DOHH2 (cell line): ENCODE measurements around the gene MBD5.

ENCODE experiments used
- H3F3A ChIP-seq: fragments of 200-600 bp; sonication (generic), shearing (Covaris generic); 2 replicates; pipeline ENCODE4 v1.6.0; 2016; ENCODE audit warnings: antibody characterized with exemption, mild to moderate bottlenecking; ENCODE audit not compliant: control insufficient read depth, insufficient read depth
- H3K27ac ChIP-seq: fragments of 200-600 bp; sonication (generic); 2 replicates; pipeline ENCODE4 v1.5.1; 2014; ENCODE audit warnings: low read depth, mild to moderate bottlenecking, low read length, moderate library complexity
- H3K27me3 ChIP-seq: fragments of 200-600 bp; sonication (generic); 2 replicates; pipeline ENCODE4 v1.6.1; 2014; ENCODE audit warnings: mild to moderate bottlenecking, low read length, mixed read lengths; ENCODE audit not compliant: control insufficient read depth
- H3K36me3 ChIP-seq: fragments of 200-600 bp; sonication (generic); 2 replicates; pipeline ENCODE4 v1.6.1; 2014; ENCODE audit warnings: mild to moderate bottlenecking, low read length, moderate library complexity, mixed read lengths; ENCODE audit not compliant: control insufficient read depth
- H3K4me1 ChIP-seq: fragments of 200-600 bp; sonication (generic); 2 replicates; pipeline ENCODE4 v1.6.1; 2014; ENCODE audit warnings: mild to moderate bottlenecking, low read length, mixed read lengths; ENCODE audit not compliant: control insufficient read depth
- H3K4me2 ChIP-seq: fragments of 200-600 bp; sonication (generic); 2 replicates; pipeline ENCODE4 v1.6.0; 2014; ENCODE audit warnings: mild to moderate bottlenecking, low read length, moderate library complexity
- H3K4me3 ChIP-seq: fragments of 200-600 bp; sonication (generic); 2 replicates; pipeline ENCODE4 v1.5.1; 2014; ENCODE audit warnings: mild to moderate bottlenecking, low read length, mixed read lengths
- H3K79me2 ChIP-seq: fragments of 200-600 bp; sonication (generic); 2 replicates; pipeline ENCODE4 v1.6.1; 2014; ENCODE audit warnings: mild to moderate bottlenecking, low read length, mixed read lengths; ENCODE audit not compliant: control insufficient read depth
- H3K9me2 ChIP-seq: fragments of 200-600 bp; sonication (generic); replicated peaks from 2 replicates; pipeline ENCODE4 v1.6.1; 2014; ENCODE audit warnings: mild to moderate bottlenecking, low read length, mixed read lengths; ENCODE audit not compliant: control insufficient read depth
- H3K9me3 ChIP-seq: fragments of 200-600 bp; sonication (generic); 2 replicates; pipeline ENCODE4 v1.6.1; 2014; ENCODE audit warnings: antibody characterized with exemption, low read length, mixed read lengths; ENCODE audit not compliant: control insufficient read depth, insufficient read depth
- H4K20me1 ChIP-seq: fragments of 200-600 bp; sonication (generic); 2 replicates; pipeline ENCODE4 v1.6.0; 2014; ENCODE audit warnings: low read depth, mild to moderate bottlenecking, antibody characterized with exemption, low read length, moderate library complexity; ENCODE audit not compliant: control insufficient read depth, insufficient read depth
- EZH2phosphoT487 ChIP-seq: fragments of 200-600 bp; sonication (generic); IDR thresholded peaks from 2 replicates; pipeline ENCODE4 v1.6.1; 2017; ENCODE audit warnings: borderline replicate concordance, mild to moderate bottlenecking, antibody characterized with exemption, low read length, moderate library complexity, mixed read lengths
- TF ChIP-seq, protein P1 (sequence below): fragments of 200-600 bp; sonication (generic); IDR thresholded peaks from one replicate; pipeline ENCODE4 v1.5.1; 2014; ENCODE audit warnings: antibody characterized with exemption, mild to moderate bottlenecking, low read depth, low read length; ENCODE audit not compliant: poor library complexity, severe bottlenecking

The MBD5 gene

DNA sequence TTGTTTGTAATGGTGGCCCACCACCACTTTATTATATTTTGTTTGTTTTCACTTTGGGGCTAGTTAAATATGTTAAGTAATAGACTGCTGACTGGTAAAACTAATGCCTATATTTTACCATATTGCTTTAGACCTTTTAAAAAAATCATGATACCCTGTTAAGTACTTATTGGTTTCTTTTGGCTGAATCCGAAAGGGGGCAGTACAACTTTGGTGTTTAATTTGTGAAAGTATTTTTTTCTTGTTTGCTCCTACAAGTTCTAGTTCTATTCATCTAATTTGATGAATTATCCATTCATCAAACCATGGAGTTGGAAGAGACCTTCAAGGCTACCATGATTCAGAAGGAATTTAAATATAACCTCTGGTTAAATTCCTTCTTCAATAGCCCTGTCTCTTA lies 147.0 kb downstream of the MBD5 start:
- no peak overlapping the region for H3K4me2 ChIP-seq
- TF ChIP-seq, protein P1, sequence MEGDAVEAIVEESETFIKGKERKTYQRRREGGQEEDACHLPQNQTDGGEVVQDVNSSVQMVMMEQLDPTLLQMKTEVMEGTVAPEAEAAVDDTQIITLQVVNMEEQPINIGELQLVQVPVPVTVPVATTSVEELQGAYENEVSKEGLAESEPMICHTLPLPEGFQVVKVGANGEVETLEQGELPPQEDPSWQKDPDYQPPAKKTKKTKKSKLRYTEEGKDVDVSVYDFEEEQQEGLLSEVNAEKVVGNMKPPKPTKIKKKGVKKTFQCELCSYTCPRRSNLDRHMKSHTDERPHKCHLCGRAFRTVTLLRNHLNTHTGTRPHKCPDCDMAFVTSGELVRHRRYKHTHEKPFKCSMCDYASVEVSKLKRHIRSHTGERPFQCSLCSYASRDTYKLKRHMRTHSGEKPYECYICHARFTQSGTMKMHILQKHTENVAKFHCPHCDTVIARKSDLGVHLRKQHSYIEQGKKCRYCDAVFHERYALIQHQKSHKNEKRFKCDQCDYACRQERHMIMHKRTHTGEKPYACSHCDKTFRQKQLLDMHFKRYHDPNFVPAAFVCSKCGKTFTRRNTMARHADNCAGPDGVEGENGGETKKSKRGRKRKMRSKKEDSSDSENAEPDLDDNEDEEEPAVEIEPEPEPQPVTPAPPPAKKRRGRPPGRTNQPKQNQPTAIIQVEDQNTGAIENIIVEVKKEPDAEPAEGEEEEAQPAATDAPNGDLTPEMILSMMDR = no peak
- no peak for TF ChIP-seq EZH2phosphoT487
- H3K4me3 ChIP-seq = no peak overlapping the region
- H3K9me3 ChIP-seq = no peaks in the 10 kb centered on the region
- no peaks in the 10 kb centered on the region for H3K9me2 ChIP-seq
- H3K79me2 ChIP-seq = no peaks in the 10 kb centered on the region
- no peak overlapping the region for H3K27ac ChIP-seq
- H3F3A ChIP-seq = no peaks in the 10 kb centered on the region
- no peaks in the 10 kb centered on the region for H3K4me1 ChIP-seq
- H3K27me3 ChIP-seq = no peaks in the 10 kb centered on the region
- no peaks in the 10 kb centered on the region for H4K20me1 ChIP-seq
- H3K36me3 ChIP-seq = no peaks in the 10 kb centered on the region

DNA sequence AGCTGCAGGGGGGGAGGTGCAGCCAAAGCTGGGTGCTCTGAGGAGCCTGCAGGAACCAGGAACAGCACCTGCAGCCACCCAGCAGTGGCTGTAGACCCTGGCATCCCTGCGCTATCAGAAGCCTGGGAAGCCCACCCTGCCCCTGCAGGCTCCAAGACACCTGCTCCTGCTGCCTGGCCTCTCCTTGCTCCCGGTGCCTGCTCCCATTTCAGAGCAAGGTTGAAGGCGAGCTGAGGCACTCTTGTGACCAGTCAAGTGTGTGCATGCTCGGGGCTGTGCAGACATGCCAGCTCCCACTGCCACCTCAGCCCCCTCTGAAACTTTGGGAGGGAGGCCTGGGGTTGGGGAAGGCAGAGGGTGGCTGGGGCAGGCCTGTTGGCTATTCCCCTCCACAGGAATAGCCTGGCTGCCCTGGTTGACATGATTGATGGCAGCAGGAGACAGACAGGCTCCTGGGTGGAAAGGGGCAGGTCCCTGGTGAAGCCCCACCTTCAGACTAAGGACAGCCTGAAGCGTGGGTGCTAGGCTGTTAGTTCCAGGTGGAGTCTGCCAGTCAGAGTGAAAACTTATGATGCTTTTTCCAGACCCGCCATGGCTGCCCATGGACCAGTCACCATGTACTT lies 151.4 kb downstream of the MBD5 start:
- Histone ChIP-seq H3K27ac (no peak overlapping the region), H3K4me3 (no peak overlapping the region), H3K4me1 (no peaks in the 10 kb centered on the region), H4K20me1 (no peaks in the 10 kb centered on the region), H3K36me3 (no peaks in the 10 kb centered on the region), H3K27me3 (no peaks in the 10 kb centered on the region), H3F3A (no peaks in the 10 kb centered on the region), H3K9me2 (no peaks in the 10 kb centered on the region), H3K4me2 (no peak overlapping the region), H3K79me2 (no peaks in the 10 kb centered on the region), H3K9me3 (no peaks in the 10 kb centered on the region)
- TF ChIP-seq EZH2phosphoT487 = no peak
- TF ChIP-seq, protein P1 = no peak

DNA sequence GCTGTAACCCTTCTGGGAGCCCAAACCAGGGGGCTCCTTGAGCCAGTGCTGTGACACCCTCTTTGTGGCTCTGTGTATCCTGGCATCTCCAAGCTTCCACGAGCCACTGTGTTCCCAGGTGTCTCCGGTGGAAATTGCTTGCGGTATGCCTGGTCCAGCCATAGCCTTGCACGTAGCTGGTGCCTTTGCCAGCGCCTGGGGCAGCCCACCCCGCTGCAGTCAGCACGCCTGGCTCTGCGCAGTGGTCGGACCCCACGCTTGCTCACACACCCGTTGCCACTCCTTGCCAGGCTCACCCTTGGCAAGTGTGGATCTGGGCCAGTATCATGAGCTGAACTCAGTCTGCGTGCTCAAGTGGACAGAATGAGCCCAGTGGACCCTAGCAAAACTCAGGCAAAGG lies 152.3 kb downstream of the MBD5 start:
- no peak for TF ChIP-seq EZH2phosphoT487
- TF ChIP-seq, protein P1 = no peak
- no peaks in the 10 kb centered on the region for H4K20me1 ChIP-seq
- H3K79me2 ChIP-seq = no peaks in the 10 kb centered on the region
- H3K9me3 ChIP-seq = no peaks in the 10 kb centered on the region
- no peak overlapping the region for H3K4me3 ChIP-seq
- H3K4me1 ChIP-seq = no peaks in the 10 kb centered on the region
- no peak overlapping the region for H3K27ac ChIP-seq
- H3K4me2 ChIP-seq = no peak overlapping the region
- H3K27me3 ChIP-seq = no peaks in the 10 kb centered on the region
- H3K36me3 ChIP-seq = no peaks in the 10 kb centered on the region
- no peaks in the 10 kb centered on the region for H3F3A ChIP-seq
- no peaks in the 10 kb centered on the region for H3K9me2 ChIP-seq
